D721Med (cell line): Measurements from ENCODE around the gene OASL.

ENCODE experiments used
- DNase-seq: peaks from one replicate; pipeline ENCODE4 v3.0.0; 2011; ENCODE audit warnings: low spot score; ENCODE audit not compliant: insufficient read length
- FAIRE-seq: peaks from 2 replicates; lab custom pipeline; 2011; peaks lifted over from hg19 to GRCh38; lab: Jason Lieb, UNC
- CTCF ChIP-seq: IDR thresholded peaks from 2 replicates; pipeline ENCODE4 v1.5.1; 2012; ENCODE audit warnings: mild to moderate bottlenecking, control low read depth; ENCODE audit not compliant: insufficient read depth; ENCODE audit errors: missing control alignments

The OASL gene

GRCh38 chr12:121038861-121039668 is at the start of gene OASL:
OASL (minus strand) TSS chr12:121039246; CDS start chr12:121038971, 275 bp downstream.
- DNase-seq = no peak
- FAIRE-seq = no peak
- no peak for TF ChIP-seq CTCF

- TF ChIP-seq CTCF = no peak
- FAIRE-seq (no peak), DNase-seq (no peak)
Observed at GRCh38 chr12:121088195-121088585, 49.1 kb upstream of the OASL start.

GRCh38 chr12:121087467-121088194 is 48.6 kb upstream of the OASL start:
- TF ChIP-seq CTCF = no peak
- DNase-seq (no peak), FAIRE-seq (no peak)

GRCh38 chr12:121086781-121087295 is 47.8 kb upstream of the OASL start:
- DNase-seq (no peak), FAIRE-seq (no peak)
- no peak for TF ChIP-seq CTCF

- TF ChIP-seq CTCF = no peak
- FAIRE-seq (no peak), DNase-seq (no peak)
Observed at GRCh38 chr12:121085506-121086353, 46.7 kb upstream of the OASL start.

GRCh38 chr12:121085069-121085468 is 46.0 kb upstream of the OASL start:
- no peak for TF ChIP-seq CTCF
- FAIRE-seq (no peak), DNase-seq (no peak)
